GM19023 (cell line): ENCODE measurements around the gene KMT2E.
A peak's percentile ranks its signal among the peaks of the same experiment; 100 is the strongest.
"Not testable (repeated sequence)": the region's sequence is repeated elsewhere in the genome, so short reads cannot be mapped to it uniquely, and the experiment has no call there.

Experiments
- ATAC-seq: cut with Tn5 transposase; IDR thresholded peaks from one replicate; pipeline ENCODE4 v1.9.1; 2021; ENCODE audit warnings: mild to moderate bottlenecking, moderate library complexity; ENCODE audit not compliant: unreplicated experiment

KMT2E gene

DNA sequence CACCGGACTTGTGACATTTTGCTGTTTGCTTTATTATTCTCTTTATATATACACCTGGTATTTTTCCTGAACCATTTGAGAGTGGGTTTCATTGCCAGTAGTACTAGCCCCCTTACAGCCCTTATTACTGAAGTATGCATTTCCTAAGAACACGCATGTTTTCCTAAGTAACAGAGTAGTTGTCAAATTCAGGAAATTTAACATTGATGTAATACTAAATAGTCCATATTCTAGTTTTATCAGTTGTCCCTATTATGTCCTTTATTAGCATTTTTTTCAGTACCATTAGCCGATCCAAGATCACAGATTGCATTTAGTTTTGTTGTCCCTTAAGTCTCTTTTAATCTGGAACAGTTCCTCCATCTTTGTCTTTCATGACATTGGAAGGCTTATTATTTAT is 8.0 kb downstream of the KMT2E start:
- no peak for ATAC-seq

GRCh38 chr7:105022458-105022857 is 8.5 kb downstream of the KMT2E start:
- ATAC-seq = no peak

GRCh38 chr7:105024734-105025133 is 10.7 kb downstream of the KMT2E start:
- no peak for ATAC-seq

GRCh38 chr7:105026750-105027149 is 12.7 kb downstream of the KMT2E start:
- no peak for ATAC-seq

GRCh38 chr7:105027176-105027853 is 13.3 kb downstream of the KMT2E start:
- ATAC-seq = no peak

GRCh38 chr7:105028004-105028403 is 14.0 kb downstream of the KMT2E start:
- peak; percentile 63 for ATAC-seq

GRCh38 chr7:105028941-105029340 is 14.9 kb downstream of the KMT2E start:
- ATAC-seq = not testable (repeated sequence)

- no peak for ATAC-seq
Observed at GRCh38 chr7:105030447-105030846, 16.4 kb downstream of the KMT2E start.

DNA sequence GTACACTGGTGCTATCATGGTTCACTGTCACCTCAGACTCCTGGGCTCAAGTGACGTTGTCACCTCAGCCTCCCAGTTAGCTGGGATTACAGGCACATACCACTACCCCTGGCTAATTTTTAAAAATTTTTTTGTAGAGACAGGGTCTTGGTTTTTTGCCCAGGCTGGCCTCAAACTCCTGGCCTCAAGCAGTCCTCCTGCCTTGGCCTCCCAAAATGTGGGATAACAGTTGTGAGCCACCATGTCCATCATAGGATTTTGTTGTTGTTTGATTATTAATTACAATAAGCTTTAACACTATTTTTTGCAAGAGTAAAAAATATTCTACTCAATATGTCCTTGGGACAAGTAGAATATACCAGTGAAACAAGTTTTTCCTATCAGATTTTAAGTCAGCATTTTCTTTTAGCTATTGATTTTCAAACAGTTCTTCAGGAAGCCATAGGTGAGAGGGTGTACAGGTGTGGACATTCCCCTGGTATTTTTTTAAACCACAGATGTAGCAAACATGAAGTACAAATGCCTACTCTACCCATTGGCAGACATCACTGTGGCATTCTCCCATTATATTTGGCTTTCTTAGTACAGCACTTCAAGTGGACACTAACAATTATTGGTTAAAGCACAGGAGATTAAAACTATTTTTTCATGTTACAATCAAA is 18.7 kb downstream of the KMT2E start:
- no peak for ATAC-seq

GRCh38 chr7:105035349-105035748 is 21.3 kb downstream of the KMT2E start:
- ATAC-seq = no peak

DNA sequence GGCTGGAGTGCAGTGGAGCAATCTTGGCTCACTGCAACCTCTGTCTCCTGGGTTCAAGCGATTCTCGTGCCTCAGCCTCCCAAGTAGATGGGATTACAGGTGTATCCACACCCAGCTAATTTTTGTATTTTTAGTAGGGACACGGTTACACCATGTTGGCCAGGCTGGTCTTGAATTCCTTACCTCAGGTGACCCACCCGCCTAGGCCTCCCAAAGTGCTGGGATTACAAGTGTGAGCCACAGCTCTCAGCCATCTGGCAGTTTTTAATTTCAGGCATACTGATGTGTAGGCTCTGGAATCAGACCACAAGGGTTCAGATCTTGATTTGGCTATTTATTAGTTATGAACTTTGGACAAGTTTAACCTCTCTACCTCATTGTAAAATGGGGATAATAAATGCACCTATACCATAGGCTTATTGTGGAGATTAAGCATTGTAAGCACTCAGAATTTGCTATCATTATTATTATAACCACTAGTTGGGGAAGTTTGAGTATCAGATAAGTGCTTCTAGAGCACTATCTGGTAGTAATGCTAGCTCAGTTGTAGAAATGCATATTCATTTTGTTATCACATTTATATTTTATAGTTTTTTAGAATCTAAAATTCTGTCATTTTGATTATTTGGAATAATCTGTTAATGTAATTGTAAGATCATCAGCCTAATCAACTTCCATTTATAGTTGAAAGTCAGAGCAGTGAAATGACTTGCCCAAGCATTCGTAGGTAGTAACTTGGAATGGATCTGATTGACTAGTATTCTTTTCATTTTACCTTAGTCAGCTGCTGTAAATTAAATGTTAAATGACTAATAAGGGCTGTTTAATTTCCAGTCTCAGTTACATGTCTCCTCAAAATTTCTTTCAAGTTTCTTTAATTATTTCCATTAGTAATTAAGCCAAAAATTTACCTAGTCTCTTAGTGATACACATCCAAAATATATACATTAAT is 22.5 kb downstream of the KMT2E start:
- ATAC-seq = no peak

GRCh38 chr7:105037319-105037718 is 23.3 kb downstream of the KMT2E start:
- no peak for ATAC-seq

DNA sequence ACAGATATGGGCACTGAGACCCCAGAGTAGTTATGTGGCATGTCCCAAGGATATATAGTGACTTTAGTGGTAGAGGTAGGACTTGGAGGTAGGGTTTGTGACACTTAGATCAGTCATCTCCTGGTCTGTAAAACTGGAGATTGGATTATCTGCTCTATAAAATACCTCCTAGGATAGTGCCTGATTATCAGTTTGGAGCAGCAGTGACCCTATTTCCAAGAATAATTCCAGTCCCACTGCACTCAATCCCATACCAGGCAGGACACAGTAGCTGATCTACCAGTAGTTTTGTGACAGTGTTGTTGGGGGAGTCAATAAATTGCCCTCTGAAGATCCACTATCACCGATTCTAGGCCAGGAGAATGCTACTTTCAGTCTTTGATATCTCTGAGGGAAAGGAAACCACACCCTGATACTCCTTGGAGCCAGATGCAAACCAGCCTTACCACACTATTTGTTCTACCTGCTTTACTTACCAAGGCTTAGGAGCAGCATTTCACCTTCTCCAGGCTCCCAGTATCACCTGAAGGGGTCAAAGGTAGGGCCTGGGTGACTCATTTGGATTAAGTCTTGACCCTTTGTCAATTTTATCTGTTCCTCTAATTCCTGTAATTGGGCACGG is 30.6 kb downstream of the KMT2E start:
- ATAC-seq = no peak

- ATAC-seq = no peak
Observed at GRCh38 chr7:105046414-105046813, 32.4 kb downstream of the KMT2E start.

DNA sequence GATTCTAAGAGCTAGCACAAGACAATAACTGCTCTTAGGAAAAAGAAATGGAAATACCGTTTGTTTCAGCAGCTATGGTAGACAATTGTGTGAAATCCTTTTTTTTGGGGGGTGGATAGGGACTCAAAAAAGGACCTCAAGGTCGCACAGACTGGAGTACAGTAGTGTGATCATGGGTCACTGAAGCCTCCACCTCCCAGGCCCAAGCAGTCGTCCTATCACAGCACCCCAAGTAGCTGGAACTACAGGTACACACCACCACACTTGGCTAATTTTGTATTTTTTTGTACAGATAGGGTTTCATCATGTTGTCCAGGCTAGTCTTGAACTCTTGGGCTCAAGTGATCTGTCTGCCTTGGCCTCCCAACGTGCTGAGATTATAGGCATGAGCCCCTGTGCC is 33.9 kb downstream of the KMT2E start:
- ATAC-seq = no peak

DNA sequence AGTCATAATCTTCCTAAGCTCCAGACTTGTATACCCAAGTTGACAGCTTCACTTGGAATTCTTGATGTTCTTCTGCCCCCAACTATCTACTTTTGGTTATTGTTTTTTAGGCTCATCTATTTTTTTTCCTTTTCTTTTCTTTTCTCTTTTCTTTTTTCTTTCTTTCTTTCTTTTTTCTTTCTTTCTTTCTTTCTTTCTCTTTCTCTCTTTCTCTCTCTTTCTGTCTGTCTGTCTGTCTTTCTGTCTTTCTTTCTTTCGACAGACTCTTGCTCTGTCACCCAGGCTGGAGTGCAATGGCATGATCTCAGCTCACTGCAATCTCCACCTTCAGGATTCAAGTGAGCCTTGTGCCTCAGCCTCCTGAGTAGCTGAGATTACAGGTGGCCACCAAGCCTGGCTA is 36.5 kb downstream of the KMT2E start:
- ATAC-seq = no peak

DNA sequence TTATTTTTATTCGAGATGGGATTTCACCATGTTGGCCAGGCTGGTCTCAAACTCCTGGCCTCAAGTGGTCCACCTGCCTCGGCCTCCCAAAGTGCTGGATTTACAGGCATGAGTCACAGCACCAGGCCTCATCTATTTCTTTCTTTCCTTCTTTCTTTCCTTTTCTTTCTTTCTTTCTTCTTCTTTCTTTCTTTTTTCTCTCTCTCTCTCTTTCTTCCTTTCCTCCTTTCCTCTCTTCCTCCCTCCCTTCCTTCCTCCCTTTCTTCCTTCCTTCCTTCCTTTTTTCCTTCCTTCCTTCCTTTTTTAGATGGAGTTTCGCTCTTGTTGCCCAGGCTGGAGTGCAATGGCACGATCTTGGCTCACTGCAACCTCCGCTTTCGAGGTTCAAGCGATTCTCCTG is 36.9 kb downstream of the KMT2E start:
- ATAC-seq = not testable (repeated sequence)

- no peak for ATAC-seq
Observed at GRCh38 chr7:105055084-105055483, 41.1 kb downstream of the KMT2E start.

GRCh38 chr7:105055621-105056020 is 41.6 kb downstream of the KMT2E start:
- no peak for ATAC-seq

DNA sequence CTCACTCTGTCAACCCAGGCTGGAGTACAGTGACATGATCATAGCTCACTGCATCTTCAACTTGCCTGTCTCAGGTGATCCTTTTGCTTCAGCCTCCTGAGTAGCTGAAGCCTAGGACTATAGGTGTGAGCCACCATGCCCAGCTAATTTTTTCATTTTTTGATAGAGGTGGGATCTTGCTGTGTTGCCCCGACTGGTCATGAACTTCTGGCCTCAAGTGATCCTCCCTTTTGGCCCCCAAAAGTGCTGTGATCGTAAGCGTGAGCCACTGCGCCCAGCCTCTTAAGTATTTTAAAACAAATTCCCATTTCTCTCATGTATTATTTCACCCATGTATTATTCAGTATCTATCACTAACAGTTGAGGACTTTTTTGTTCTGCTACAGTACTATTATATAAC is 43.5 kb downstream of the KMT2E start:
- no peak for ATAC-seq

GRCh38 chr7:105060437-105060836 is 46.4 kb downstream of the KMT2E start:
- no peak for ATAC-seq
